ENCODE measurements around the gene HDHD2. TPM values are rescaled to one million over a fixed set of nuclear protein-coding genes. Genes with fewer than 3 reads are reported as not detected.

HDHD2 gene
- polyA plus RNA-seq, 1 donor (not counting 4 experiments of a cell fraction or from before 2014, with no cell fraction given): 17.7 TPM

DNA sequence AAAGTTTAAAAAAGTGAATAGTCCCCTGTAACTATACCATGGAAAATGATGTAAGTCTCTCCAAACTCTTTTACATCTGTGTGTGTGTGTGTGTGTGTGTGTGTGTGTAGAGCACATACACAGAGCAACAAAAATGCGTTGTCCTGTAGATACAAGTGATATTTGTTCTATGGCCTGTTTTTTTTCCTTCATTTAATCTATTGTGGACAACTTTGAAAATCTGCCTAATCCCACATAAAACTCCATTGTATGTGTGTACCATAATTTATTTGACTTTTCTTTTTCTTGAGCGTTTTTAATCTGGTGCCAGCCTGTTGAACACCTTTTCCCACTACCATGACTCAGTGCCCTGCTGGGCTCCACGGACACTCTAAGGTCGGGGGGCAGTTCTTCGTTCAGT, 62.6 kb downstream of the HDHD2 start:
- no peak overlapping the region for H3K4me3 ChIP-seq (ENCODE audit: control insufficient read depth in 2 of 3, extremely low read depth in 1 of 3, insufficient read depth in 2 of 3, low read depth in 1 of 3, low read length in 3 of 3)
- H3K9me1 ChIP-seq (ENCODE audit: control insufficient read depth, extremely low read depth, insufficient read depth, low read length): no peaks in the 10 kb centered on the region
- H4K20me1 ChIP-seq (ENCODE audit: control insufficient read depth, extremely low read depth, insufficient read depth, low read length): no peaks in the 10 kb centered on the region
- no peak overlapping the region for H3K4me2 ChIP-seq (ENCODE audit: control insufficient read depth, extremely low read depth, insufficient read depth, low read depth, low read length)
- no peaks in the 10 kb centered on the region for H3K79me2 ChIP-seq (ENCODE audit: control insufficient read depth, insufficient read depth, low read length)
- no peak for DNase-seq (ENCODE audit: low read depth, low spot score)
- no peaks in the 10 kb centered on the region for H3K4me1 ChIP-seq (ENCODE audit: control insufficient read depth, extremely low read depth, insufficient read depth, low read length)
- no peak for TF ChIP-seq EZH2 (IDR thresholded peaks at IDR 0.05; ENCODE audit: low read length)
- TF ChIP-seq, protein P1, sequence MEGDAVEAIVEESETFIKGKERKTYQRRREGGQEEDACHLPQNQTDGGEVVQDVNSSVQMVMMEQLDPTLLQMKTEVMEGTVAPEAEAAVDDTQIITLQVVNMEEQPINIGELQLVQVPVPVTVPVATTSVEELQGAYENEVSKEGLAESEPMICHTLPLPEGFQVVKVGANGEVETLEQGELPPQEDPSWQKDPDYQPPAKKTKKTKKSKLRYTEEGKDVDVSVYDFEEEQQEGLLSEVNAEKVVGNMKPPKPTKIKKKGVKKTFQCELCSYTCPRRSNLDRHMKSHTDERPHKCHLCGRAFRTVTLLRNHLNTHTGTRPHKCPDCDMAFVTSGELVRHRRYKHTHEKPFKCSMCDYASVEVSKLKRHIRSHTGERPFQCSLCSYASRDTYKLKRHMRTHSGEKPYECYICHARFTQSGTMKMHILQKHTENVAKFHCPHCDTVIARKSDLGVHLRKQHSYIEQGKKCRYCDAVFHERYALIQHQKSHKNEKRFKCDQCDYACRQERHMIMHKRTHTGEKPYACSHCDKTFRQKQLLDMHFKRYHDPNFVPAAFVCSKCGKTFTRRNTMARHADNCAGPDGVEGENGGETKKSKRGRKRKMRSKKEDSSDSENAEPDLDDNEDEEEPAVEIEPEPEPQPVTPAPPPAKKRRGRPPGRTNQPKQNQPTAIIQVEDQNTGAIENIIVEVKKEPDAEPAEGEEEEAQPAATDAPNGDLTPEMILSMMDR (optimal IDR thresholded peaks at IDR 0.05 in 1 of 3, IDR thresholded peaks at IDR 0.05 in 1 of 3, conservative IDR thresholded peaks at IDR 0.05 in 1 of 3; ENCODE audit: extremely low read depth in 1 of 3, insufficient read depth in 2 of 3, low read length in 3 of 3): no peak
- no peaks in the 10 kb centered on the region for H3K9me3 ChIP-seq (ENCODE audit: control insufficient read depth, low read depth, low read length)
- no peaks in the 10 kb centered on the region for H3K27me3 ChIP-seq (ENCODE audit: control insufficient read depth, extremely low read depth, insufficient read depth, low read length)
- no peak for FAIRE-seq
- dilution Hi-C loops (cut with MboI; ENCODE audit: extremely low pct_ligation_motif_present, low sequenced_read_pairs): no loop called here
- H3K27ac ChIP-seq (ENCODE audit: control insufficient read depth, insufficient read depth, low read length): no peak overlapping the region
- no peak overlapping the region for H2AFZ ChIP-seq (ENCODE audit: control insufficient read depth, low read length)
- H3K36me3 ChIP-seq (ENCODE audit: control insufficient read depth in 2 of 2, extremely low read depth in 1 of 2, insufficient read depth in 2 of 2, low read length in 2 of 2): no peaks in the 10 kb centered on the region
- H3K9ac ChIP-seq (ENCODE audit: control insufficient read depth, extremely low read depth, insufficient read depth, low read length): no peak overlapping the region

DNA sequence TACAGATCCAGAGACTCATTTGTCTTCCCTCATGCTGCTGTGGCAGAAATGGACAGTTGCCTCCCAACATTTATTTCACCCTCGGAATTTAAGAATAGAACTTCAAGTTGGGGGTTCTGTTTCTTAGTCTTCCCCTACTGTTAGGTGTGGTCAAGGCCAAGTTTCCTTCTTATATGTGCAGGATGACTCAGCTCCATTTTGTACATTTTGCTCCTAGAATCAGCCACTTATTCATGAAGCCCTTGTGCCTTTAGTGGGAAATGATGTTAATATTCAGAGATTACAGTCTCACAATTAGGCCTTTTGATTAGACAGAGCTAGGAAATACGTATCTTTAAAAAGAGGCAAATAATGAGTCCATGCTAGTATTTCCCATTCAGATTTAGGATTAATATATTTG, 68.7 kb downstream of the HDHD2 start:
- Histone ChIP-seq H3K4me3 (ENCODE audit: control insufficient read depth in 2 of 3, extremely low read depth in 1 of 3, insufficient read depth in 2 of 3, low read depth in 1 of 3, low read length in 3 of 3) (no peak overlapping the region), H3K4me2 (ENCODE audit: control insufficient read depth, extremely low read depth, insufficient read depth, low read depth, low read length) (no peak overlapping the region), H4K20me1 (ENCODE audit: control insufficient read depth, extremely low read depth, insufficient read depth, low read length) (no peaks in the 10 kb centered on the region), H3K36me3 (ENCODE audit: control insufficient read depth in 2 of 2, extremely low read depth in 1 of 2, insufficient read depth in 2 of 2, low read length in 2 of 2) (no peaks in the 10 kb centered on the region), H3K9me3 (ENCODE audit: control insufficient read depth, low read depth, low read length) (no peaks in the 10 kb centered on the region), H3K79me2 (ENCODE audit: control insufficient read depth, insufficient read depth, low read length) (no peaks in the 10 kb centered on the region), H3K9ac (ENCODE audit: control insufficient read depth, extremely low read depth, insufficient read depth, low read length) (no peak overlapping the region), H2AFZ (ENCODE audit: control insufficient read depth, low read length) (no peak overlapping the region), H3K27ac (ENCODE audit: control insufficient read depth, insufficient read depth, low read length) (no peak overlapping the region), H3K27me3 (ENCODE audit: control insufficient read depth, extremely low read depth, insufficient read depth, low read length) (no peaks in the 10 kb centered on the region), H3K4me1 (ENCODE audit: control insufficient read depth, extremely low read depth, insufficient read depth, low read length) (no peaks in the 10 kb centered on the region), H3K9me1 (ENCODE audit: control insufficient read depth, extremely low read depth, insufficient read depth, low read length) (no peaks in the 10 kb centered on the region)
- TF ChIP-seq EZH2 (IDR thresholded peaks at IDR 0.05; ENCODE audit: low read length): no peak
- TF ChIP-seq, protein P1 (optimal IDR thresholded peaks at IDR 0.05 in 1 of 3, IDR thresholded peaks at IDR 0.05 in 1 of 3, conservative IDR thresholded peaks at IDR 0.05 in 1 of 3; ENCODE audit: extremely low read depth in 1 of 3, insufficient read depth in 2 of 3, low read length in 3 of 3): no peak
- DNase-seq (ENCODE audit: low read depth, low spot score) (no peak), FAIRE-seq (no peak)
- dilution Hi-C loops (cut with MboI; ENCODE audit: extremely low pct_ligation_motif_present, low sequenced_read_pairs): no loop called here

All from keratinocyte (primary cell).